Activated CD8-positive, alpha-beta memory T cell treated with anti-CD3 and anti-CD28 coated beads for 48 hours (primary cell): Measurements from ENCODE around the gene RESP18.

Source experiments
- DNase-seq, 3 experiments: peaks; one replicate each; pipeline ENCODE4 v3.0.0-alpha.2; 2020; ENCODE audit warnings: low read depth in 2 of 3, low spot score in 2 of 3

The RESP18 gene

GRCh38 chr2:219332542-219332941, at the start of gene RESP18:
RESP18 (minus strand) TSS chr2:219332744.
- DNase-seq: no peak

- DNase-seq: no peak
These were observed 48.9 kb upstream of the RESP18 start for GRCh38 chr2:219381448-219381847.

- DNase-seq: no peak
These were observed 48.4 kb upstream of the RESP18 start for GRCh38 chr2:219380926-219381325.

GRCh38 chr2:219378163-219378851, 45.8 kb upstream of the RESP18 start:
- no peak for DNase-seq

- DNase-seq: no peak
These were observed 36.9 kb upstream of the RESP18 start for GRCh38 chr2:219369447-219369861.

GRCh38 chr2:219368690-219369191, 36.2 kb upstream of the RESP18 start:
- no peak for DNase-seq

- DNase-seq: no peak
These were observed 30.1 kb upstream of the RESP18 start for GRCh38 chr2:219362524-219363164.

- DNase-seq: no peak
These were observed 29.5 kb upstream of the RESP18 start for GRCh38 chr2:219362072-219362471.

- DNase-seq: no peak
These were observed 25.9 kb upstream of the RESP18 start for GRCh38 chr2:219358170-219359075.

GRCh38 chr2:219356834-219357233, 24.3 kb upstream of the RESP18 start:
- DNase-seq: no peak

- DNase-seq: no peak
These were observed 22.0 kb upstream of the RESP18 start for GRCh38 chr2:219354582-219354981.

- no peak for DNase-seq
These were observed 20.6 kb upstream of the RESP18 start for GRCh38 chr2:219353129-219353528.

GRCh38 chr2:219352448-219353023, 20.0 kb upstream of the RESP18 start:
- DNase-seq: peak; percentile 20 to 53 (median 45)

- DNase-seq: no peak
These were observed 18.2 kb upstream of the RESP18 start for GRCh38 chr2:219350710-219351221.

- DNase-seq: no peak
These were observed 17.7 kb upstream of the RESP18 start for GRCh38 chr2:219350215-219350614.

- no peak for DNase-seq
These were observed 12.3 kb upstream of the RESP18 start for GRCh38 chr2:219344751-219345430.

GRCh38 chr2:219335373-219335786, 2.8 kb upstream of the RESP18 start:
- no peak for DNase-seq

GRCh38 chr2:219334076-219334475, 1.5 kb upstream of the RESP18 start:
- DNase-seq: no peak

- no peak for DNase-seq
These were observed 857 bp downstream of the RESP18 start for GRCh38 chr2:219331560-219332213.

- no peak for DNase-seq
These were observed 4.8 kb downstream of the RESP18 start for GRCh38 chr2:219327719-219328118.
